ENCODE data around the gene DSCAML1. TPM values are rescaled to one million over a fixed set of nuclear protein-coding genes. Genes with fewer than 3 reads are reported as not detected.

Gene DSCAML1
- total RNA-seq, 1 donor from 2014 or later = not detected

GRCh38 chr11:117593065-117593464, 204.0 kb downstream of the DSCAML1 start:
- H3K36me3 ChIP-seq = no peaks in the 10 kb centered on the region
- intact Hi-C loops (cut with DNase I) = no loop called here
- H3K27ac ChIP-seq = no peak overlapping the region
- H3K27me3 ChIP-seq = no peaks in the 10 kb centered on the region
- no peaks in the 10 kb centered on the region for H3K4me1 ChIP-seq
- no peaks in the 10 kb centered on the region for H3K9me3 ChIP-seq
- no peak for DNase-seq (ENCODE audit: low spot score in 2 of 2)
- no peak overlapping the region for H3K4me3 ChIP-seq
- TF ChIP-seq, protein P1, sequence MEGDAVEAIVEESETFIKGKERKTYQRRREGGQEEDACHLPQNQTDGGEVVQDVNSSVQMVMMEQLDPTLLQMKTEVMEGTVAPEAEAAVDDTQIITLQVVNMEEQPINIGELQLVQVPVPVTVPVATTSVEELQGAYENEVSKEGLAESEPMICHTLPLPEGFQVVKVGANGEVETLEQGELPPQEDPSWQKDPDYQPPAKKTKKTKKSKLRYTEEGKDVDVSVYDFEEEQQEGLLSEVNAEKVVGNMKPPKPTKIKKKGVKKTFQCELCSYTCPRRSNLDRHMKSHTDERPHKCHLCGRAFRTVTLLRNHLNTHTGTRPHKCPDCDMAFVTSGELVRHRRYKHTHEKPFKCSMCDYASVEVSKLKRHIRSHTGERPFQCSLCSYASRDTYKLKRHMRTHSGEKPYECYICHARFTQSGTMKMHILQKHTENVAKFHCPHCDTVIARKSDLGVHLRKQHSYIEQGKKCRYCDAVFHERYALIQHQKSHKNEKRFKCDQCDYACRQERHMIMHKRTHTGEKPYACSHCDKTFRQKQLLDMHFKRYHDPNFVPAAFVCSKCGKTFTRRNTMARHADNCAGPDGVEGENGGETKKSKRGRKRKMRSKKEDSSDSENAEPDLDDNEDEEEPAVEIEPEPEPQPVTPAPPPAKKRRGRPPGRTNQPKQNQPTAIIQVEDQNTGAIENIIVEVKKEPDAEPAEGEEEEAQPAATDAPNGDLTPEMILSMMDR (IDR thresholded peaks at IDR 0.05) = no peak

DNA sequence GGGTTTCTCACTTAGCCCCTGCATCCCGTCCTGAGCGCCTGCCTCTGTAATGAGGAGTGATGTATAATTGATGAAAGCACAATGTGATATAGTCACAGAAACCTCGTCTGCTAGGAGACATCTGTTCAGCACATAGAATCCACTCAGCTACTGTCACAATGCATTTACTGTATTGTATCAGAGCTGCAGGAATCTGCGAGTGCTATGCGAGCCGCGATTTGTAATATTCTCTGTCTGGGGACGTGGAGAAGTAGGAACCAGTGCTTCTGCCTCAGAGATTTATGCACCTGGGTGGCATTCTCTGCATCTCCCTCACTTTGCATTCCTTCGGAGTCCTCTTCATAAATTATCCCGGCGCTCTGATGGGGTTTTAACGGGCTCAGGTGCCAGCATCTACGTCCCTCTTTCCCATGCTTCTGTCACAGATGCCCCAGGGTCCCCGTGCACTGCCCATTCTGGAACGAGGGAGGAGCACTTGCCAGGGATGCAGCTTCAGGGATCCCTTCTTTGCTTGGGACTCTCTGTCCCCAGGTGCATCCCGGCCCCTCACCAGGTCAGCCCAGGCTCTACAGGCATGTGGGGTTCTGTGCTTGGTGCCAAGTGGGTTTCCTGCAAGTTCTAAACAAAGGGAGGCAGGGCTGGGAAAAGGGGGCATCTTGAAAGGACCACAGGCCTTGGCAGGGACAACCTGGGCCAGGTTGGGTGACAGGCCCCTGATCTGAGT, 205.5 kb downstream of the DSCAML1 start:
- no peak overlapping the region for H3K27ac ChIP-seq
- TF ChIP-seq, protein P1 (IDR thresholded peaks at IDR 0.05) = no peak
- DNase-seq (ENCODE audit: low spot score in 2 of 2) = no peak
- no peak overlapping the region for H3K4me3 ChIP-seq
- H3K27me3 ChIP-seq = no peaks in the 10 kb centered on the region
- no peaks in the 10 kb centered on the region for H3K9me3 ChIP-seq
- H3K4me1 ChIP-seq = no peaks in the 10 kb centered on the region
- intact Hi-C loops (cut with DNase I) = no loop called here
- no peaks in the 10 kb centered on the region for H3K36me3 ChIP-seq

DNA sequence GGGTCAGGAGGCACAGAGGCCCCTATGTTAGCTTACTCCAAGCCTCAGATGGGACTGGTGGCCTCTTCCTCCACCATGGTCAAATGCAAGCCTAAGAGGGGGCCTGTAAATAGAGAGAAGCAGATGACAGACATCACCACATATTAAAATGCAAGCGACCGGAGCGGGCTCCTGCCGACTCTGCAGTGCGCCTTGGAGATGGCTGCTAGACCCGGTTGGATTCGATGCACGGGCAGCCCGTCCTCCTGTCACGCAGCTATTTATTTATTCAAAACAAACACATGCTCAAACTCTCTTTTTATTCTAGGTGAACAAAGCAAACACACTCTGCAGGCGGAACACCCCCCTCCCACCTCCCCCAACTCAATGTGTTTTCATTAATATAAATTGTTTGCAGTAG, 208.0 kb downstream of the DSCAML1 start:
- Histone ChIP-seq H3K27ac (no peak overlapping the region), H3K4me3 (no peak overlapping the region), H3K36me3 (no peaks in the 10 kb centered on the region), H3K27me3 (no peaks in the 10 kb centered on the region), H3K4me1 (no peaks in the 10 kb centered on the region), H3K9me3 (no peaks in the 10 kb centered on the region)
- intact Hi-C loops (cut with DNase I) = no loop called here
- TF ChIP-seq, protein P1 (IDR thresholded peaks at IDR 0.05) = no peak
- no peak for DNase-seq (ENCODE audit: low spot score in 2 of 2)

GRCh38 chr11:117588166-117588810, 208.7 kb downstream of the DSCAML1 start:
- Histone ChIP-seq H3K4me3 (no peak overlapping the region), H3K36me3 (no peaks in the 10 kb centered on the region), H3K27me3 (no peaks in the 10 kb centered on the region), H3K27ac (no peak overlapping the region), H3K9me3 (no peaks in the 10 kb centered on the region), H3K4me1 (no peaks in the 10 kb centered on the region)
- TF ChIP-seq, protein P1 (IDR thresholded peaks at IDR 0.05) = no peak
- DNase-seq (ENCODE audit: low spot score in 2 of 2) = no peak
- intact Hi-C loops (cut with DNase I) = no loop called here

DNA sequence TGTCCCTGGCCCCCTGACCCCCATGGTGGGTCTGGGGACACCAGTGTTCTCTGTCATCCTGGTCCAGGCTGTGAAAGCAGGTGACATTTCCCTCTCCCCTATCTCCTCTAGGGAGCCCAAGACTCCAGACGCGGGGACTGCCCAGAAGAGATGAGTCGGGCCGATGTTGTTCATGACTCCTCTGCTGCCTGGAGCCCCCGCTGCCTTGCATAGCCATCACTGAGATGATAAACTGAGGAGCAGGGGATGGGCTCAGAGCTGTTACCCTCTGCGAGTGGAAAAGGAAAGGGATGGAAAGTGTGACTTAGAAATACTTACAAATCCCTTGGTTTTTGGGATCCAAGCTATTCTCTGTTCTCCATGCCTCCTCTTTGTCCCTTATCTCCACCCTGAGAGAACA, 209.6 kb downstream of the DSCAML1 start:
- Histone ChIP-seq H3K9me3 (no peaks in the 10 kb centered on the region), H3K27ac (no peak overlapping the region), H3K27me3 (no peaks in the 10 kb centered on the region), H3K4me1 (no peaks in the 10 kb centered on the region), H3K36me3 (no peaks in the 10 kb centered on the region), H3K4me3 (no peak overlapping the region)
- TF ChIP-seq, protein P1 (IDR thresholded peaks at IDR 0.05) = no peak
- no peak for DNase-seq (ENCODE audit: low spot score in 2 of 2)
- intact Hi-C loops (cut with DNase I) = no loop called here

Data from ascending aorta (tissue), 2 donors.